IMR-90 (cell line): Measurements from ENCODE around the gene HADHB.

Source experiments
- CEBPB ChIP-seq: IDR thresholded peaks from 2 replicates; pipeline ENCODE4 v1.6.1; 2012; ENCODE audit warnings: low read depth, low read length, improper control_type of control experiment
- CTCF ChIP-seq: conservative IDR thresholded peaks from 2 replicates; pipeline ENCODE4 v1.5.1; 2012; ENCODE audit warnings: mild to moderate bottlenecking, low read depth, low read length, improper control_type of control experiment
- MAZ ChIP-seq: IDR thresholded peaks from 2 replicates; pipeline ENCODE4 v1.6.1; 2012; ENCODE audit warnings: low read depth, mild to moderate bottlenecking, low read length, improper control_type of control experiment, moderate library complexity, borderline replicate concordance
- POLR2A ChIP-seq: IDR thresholded peaks from 2 replicates; pipeline ENCODE4 v1.6.1; 2012; ENCODE audit warnings: mild to moderate bottlenecking, low read depth, low read length
- RAD21 ChIP-seq: IDR thresholded peaks from 2 replicates; pipeline ENCODE4 v1.6.1; 2012; ENCODE audit warnings: low read length, improper control_type of control experiment
- RFX5 ChIP-seq: IDR thresholded peaks from 2 replicates; pipeline ENCODE4 v1.8.0; 2012; ENCODE audit warnings: low read depth, mild to moderate bottlenecking, low read length, moderate library complexity
- SMC3 ChIP-seq: fragments of 150-350 bp; IDR thresholded peaks from 2 replicates; pipeline ENCODE4 v1.6.1; 2016; ENCODE audit warnings: low read depth, mild to moderate bottlenecking, antibody characterized with exemption, low read length, moderate library complexity
- USF2 ChIP-seq: fragments of 150-350 bp; IDR thresholded peaks from 2 replicates; pipeline ENCODE4 v1.6.1; 2017; ENCODE audit warnings: mild to moderate bottlenecking, antibody characterized with exemption, low read length, low read depth

GRCh38 chr2:26298286-26298637, 53.5 kb downstream of the HADHB start:
- no peak for TF ChIP-seq CTCF
- no peak for TF ChIP-seq USF2
- no peak for TF ChIP-seq SMC3
- TF ChIP-seq RAD21: no peak
- no peak for TF ChIP-seq RFX5
- no peak for TF ChIP-seq MAZ
- TF ChIP-seq POLR2A: no peak
- TF ChIP-seq CEBPB: no peak
